Measurements from ENCODE around the gene CEP72. TPM values are rescaled to one million over a fixed set of nuclear protein-coding genes. Genes with fewer than 3 reads are reported as not detected.

CEP72 gene
- total and polyA plus RNA-seq, 7 donors, result 0.36 to 7.1 (median 1.6) TPM

DNA sequence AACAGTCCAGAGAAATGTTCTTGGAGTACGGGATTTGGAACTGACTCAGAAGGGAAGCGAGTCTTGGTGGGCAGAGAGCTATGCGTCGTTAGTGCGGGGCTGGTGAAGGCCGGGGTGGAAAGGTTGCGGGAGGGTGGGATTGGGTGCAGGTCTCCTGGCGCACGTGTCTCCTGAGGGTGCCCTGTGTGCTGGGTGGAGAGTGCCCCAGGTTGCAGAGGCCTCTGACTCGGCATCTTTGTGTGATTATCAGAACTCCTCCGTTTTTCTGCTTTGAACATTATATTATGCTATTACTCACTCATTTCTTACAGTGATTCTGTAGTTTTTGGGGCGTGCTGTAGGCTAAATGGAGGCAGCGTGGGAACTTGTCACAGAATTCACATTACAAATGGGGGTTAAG, 11.4 kb downstream of the CEP72 start:
- Histone ChIP-seq H3K4me1 (no peaks in the 10 kb centered on the region), H3K9me3 (no peaks in the 10 kb centered on the region), H3K4me3 (no peak overlapping the region), H3K36me3 (peaks cover 0 to 30% (median 7%) of the 10 kb centered on the region in 4 donors), H3K27me3 (no peaks in the 10 kb centered on the region), H3K27ac (no peak overlapping the region)
- 96 to 97% methylated on average over 13 of the region's 13 CpGs for WGBS, 2 donors
- TF ChIP-seq POLR2A (IDR thresholded peaks at IDR 0.05) (no peak), CTCF (IDR thresholded peaks at IDR 0.05) (no peak), POLR2AphosphoS5 (IDR thresholded peaks at IDR 0.05) (no peak), EP300 (IDR thresholded peaks at IDR 0.05) (no peak)
- intact Hi-C loops (cut with DNase I), result no loop called here
- DNase-seq, result no peak

GRCh38 chr5:624118-624950, 12.2 kb downstream of the CEP72 start:
- intact Hi-C loops (cut with DNase I), result no loop called here
- Histone ChIP-seq H3K36me3 (peaks cover 0 to 28% (median 7%) of the 10 kb centered on the region in 4 donors), H3K27me3 (no peaks in the 10 kb centered on the region), H3K27ac (no peak overlapping the region), H3K4me3 (no peak overlapping the region), H3K9me3 (no peaks in the 10 kb centered on the region), H3K4me1 (no peaks in the 10 kb centered on the region)
- TF ChIP-seq CTCF (IDR thresholded peaks at IDR 0.05) (no peak), EP300 (IDR thresholded peaks at IDR 0.05) (no peak), POLR2AphosphoS5 (IDR thresholded peaks at IDR 0.05) (no peak), POLR2A (IDR thresholded peaks at IDR 0.05) (no peak)
- 94 to 95% methylated on average over 38 of the region's 38 CpGs for WGBS, 2 donors
- peak; percentile 45 for DNase-seq

GRCh38 chr5:624951-625230, 12.8 kb downstream of the CEP72 start:
- Histone ChIP-seq H3K27ac (no peak overlapping the region), H3K36me3 (peaks cover 0 to 22% (median 7%) of the 10 kb centered on the region in 4 donors), H3K27me3 (no peaks in the 10 kb centered on the region), H3K4me1 (no peaks in the 10 kb centered on the region), H3K4me3 (no peak overlapping the region), H3K9me3 (no peaks in the 10 kb centered on the region)
- intact Hi-C loops (cut with DNase I), result no loop called here
- WGBS, 2 donors, result 89 to 92% methylated on average over 13 of the region's 13 CpGs
- DNase-seq, result peak; percentile 43
- no peak for TF ChIP-seq EP300 (IDR thresholded peaks at IDR 0.05)
- TF ChIP-seq POLR2A (IDR thresholded peaks at IDR 0.05), result no peak
- no peak for TF ChIP-seq CTCF (IDR thresholded peaks at IDR 0.05)
- TF ChIP-seq POLR2AphosphoS5 (IDR thresholded peaks at IDR 0.05), result no peak

- Histone ChIP-seq H3K4me1 (no peaks in the 10 kb centered on the region), H3K36me3 (peaks cover 0 to 16% (median 2%) of the 10 kb centered on the region in 4 donors), H3K27me3 (no peaks in the 10 kb centered on the region), H3K9me3 (no peaks in the 10 kb centered on the region), H3K27ac (no peak overlapping the region), H3K4me3 (no peak overlapping the region)
- no peak for TF ChIP-seq POLR2A (IDR thresholded peaks at IDR 0.05)
- TF ChIP-seq POLR2AphosphoS5 (IDR thresholded peaks at IDR 0.05), result no peak
- no peak for TF ChIP-seq EP300 (IDR thresholded peaks at IDR 0.05)
- no peak for TF ChIP-seq CTCF (IDR thresholded peaks at IDR 0.05)
- WGBS, 2 donors, result 97% methylated on average over 16 of the region's 16 CpGs
- peak; percentile 26 for DNase-seq
- intact Hi-C loops (cut with DNase I), result no loop called here
These were observed 13.4 kb downstream of the CEP72 start for GRCh38 chr5:625516-625915.

DNA sequence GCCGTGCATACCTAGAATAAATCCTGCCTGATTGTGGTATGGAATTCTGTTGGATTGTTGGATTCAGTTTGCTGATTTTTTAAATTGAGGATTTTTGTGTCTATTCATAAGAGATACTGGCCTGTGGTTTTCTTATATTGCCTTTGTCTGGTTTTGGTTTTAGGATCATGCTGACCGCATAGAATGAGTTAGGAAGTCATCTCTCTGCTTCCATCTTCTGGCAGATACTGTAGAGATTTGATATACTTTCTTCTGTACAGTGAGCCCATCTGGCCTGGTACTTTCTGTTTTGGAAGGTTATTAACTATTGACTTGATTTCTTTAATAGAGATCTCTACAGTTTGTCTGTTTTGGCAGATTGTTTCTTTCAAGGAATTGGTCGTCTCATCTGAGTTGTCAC, 14.7 kb downstream of the CEP72 start:
- intact Hi-C loops (cut with DNase I), result no loop called here
- Histone ChIP-seq H3K4me3 (no peak overlapping the region), H3K4me1 (no peaks in the 10 kb centered on the region), H3K27ac (no peak overlapping the region), H3K27me3 (no peaks in the 10 kb centered on the region), H3K9me3 (no peaks in the 10 kb centered on the region), H3K36me3 (peaks cover 0 to 6% (median 0%) of the 10 kb centered on the region in 4 donors)
- no peak for TF ChIP-seq POLR2A (IDR thresholded peaks at IDR 0.05)
- TF ChIP-seq EP300 (IDR thresholded peaks at IDR 0.05), result no peak
- TF ChIP-seq CTCF (IDR thresholded peaks at IDR 0.05), result no peak
- TF ChIP-seq POLR2AphosphoS5 (IDR thresholded peaks at IDR 0.05), result no peak
- DNase-seq, result no peak
- WGBS, 2 donors, result 83 to 91% methylated on average over 3 of the region's 3 CpGs
